OCI-LY7 (cell line): ENCODE measurements around the gene NUTM2B. TPM values are rescaled to one million over a fixed set of nuclear protein-coding genes. Genes with fewer than 3 reads are reported as not detected.
"Not testable (repeated sequence)": the region's sequence is repeated elsewhere in the genome, so short reads cannot be mapped to it uniquely, and the experiment has no call there.

ENCODE experiments used
- BruUV-seq: library from RNA; stranded (reverse); fragments of 400-500 nt; replicated peaks from 2 replicates; lab custom pipeline; 2021; lab: Mats Ljungman, UMichigan
- CTCF ChIA-PET: fragments of 300-600 bp; sonication (Branson Sonifier 250); formaldehyde crosslinking; loops from one replicate; lab custom pipeline; 2022; ENCODE audit warnings: antibody characterized with exemption; ENCODE audit not compliant: unreplicated experiment; lab: Charles Lee
- POLR2A ChIA-PET: fragments of 300-600 bp; sonication (Branson Sonifier 250); formaldehyde crosslinking; loops from one replicate; lab custom pipeline; 2022; ENCODE audit warnings: antibody characterized with exemption; lab: Charles Lee
- DNase-seq: peaks from one replicate; pipeline ENCODE4 v3.0.0-alpha.2; 2015; ENCODE audit warnings: low spot score
- H2AFZ ChIP-seq: fragments of 200-600 bp; sonication (generic), shearing (Covaris generic); 2 replicates; pipeline ENCODE4 v1.6.1; 2014; ENCODE audit warnings: mild to moderate bottlenecking, antibody characterized with exemption, low read length, moderate library complexity
- H3K27ac ChIP-seq: fragments of 200-600 bp; sonication (generic); 2 replicates; pipeline ENCODE4 v1.5.1; 2014; ENCODE audit warnings: mixed run types, low read depth, mild to moderate bottlenecking, moderate library complexity, low read length, inconsistent platforms; ENCODE audit not compliant: poor library complexity, severe bottlenecking
- H3K36me3 ChIP-seq: fragments of 200-600 bp; sonication (generic); 2 replicates; pipeline ENCODE4 v1.6.1; 2014; ENCODE audit warnings: mild to moderate bottlenecking, antibody characterized with exemption, low read length, moderate library complexity, mixed read lengths; ENCODE audit not compliant: insufficient read depth
- H3K4me1 ChIP-seq: fragments of 200-600 bp; sonication (generic); 2 replicates; pipeline ENCODE4 v1.5.1; 2014; ENCODE audit warnings: mild to moderate bottlenecking, low read length; ENCODE audit not compliant: insufficient read depth, poor library complexity, severe bottlenecking
- H3K4me2 ChIP-seq: fragments of 200-600 bp; sonication (generic); 2 replicates; pipeline ENCODE4 v1.6.1; 2014; ENCODE audit warnings: mild to moderate bottlenecking, low read length
- H3K4me3 ChIP-seq: fragments of 200-600 bp; sonication (generic); 2 replicates; pipeline ENCODE4 v1.5.1; 2014; ENCODE audit warnings: mild to moderate bottlenecking, low read depth, low read length; ENCODE audit not compliant: poor library complexity, severe bottlenecking
- H3K79me2 ChIP-seq: fragments of 200-600 bp; sonication (generic); 2 replicates; pipeline ENCODE4 v1.6.1; 2016; ENCODE audit warnings: low read depth, mild to moderate bottlenecking, low read length, moderate library complexity, mixed read lengths; ENCODE audit not compliant: insufficient read depth
- H3K9me2 ChIP-seq: fragments of 200-600 bp; sonication (generic); 2 replicates; pipeline ENCODE4 v1.6.1; 2016; ENCODE audit warnings: mild to moderate bottlenecking, low read length, mixed read lengths; ENCODE audit not compliant: insufficient read depth
- H3K9me3 ChIP-seq: fragments of 200-600 bp; sonication (generic); 2 replicates; pipeline ENCODE4 v1.6.1; 2014; ENCODE audit warnings: mild to moderate bottlenecking, mixed run types, low read length, mixed read lengths
- H4K20me1 ChIP-seq: fragments of 200-600 bp; sonication (generic); 2 replicates; pipeline ENCODE4 v1.6.1; 2014; ENCODE audit warnings: mild to moderate bottlenecking, antibody characterized with exemption, low read length, moderate library complexity, mixed read lengths; ENCODE audit not compliant: insufficient read depth
- intact Hi-C: fragments of 100-400 bp; cut with micrococcal nuclease; formaldehyde crosslinking; loops from one replicate; pipeline ENCODE4 v1.10.0; 2022; ENCODE audit not compliant: unreplicated experiment
- total RNA-seq, 2 experiments: library from RNA; depleted of rRNA in 1 of 2; stranded (reverse); fragments of >200 nt in 1 of 2; shearing (Covaris generic) in 1 of 2; gene quantifications; 2 replicates each; pipeline ENCODE4 v1.2.3, GENCODE V29; 2014 to 2022

The NUTM2B gene
- total RNA-seq, 2 experiments from 2014 or later = 0.06 to 0.91 TPM

DNA sequence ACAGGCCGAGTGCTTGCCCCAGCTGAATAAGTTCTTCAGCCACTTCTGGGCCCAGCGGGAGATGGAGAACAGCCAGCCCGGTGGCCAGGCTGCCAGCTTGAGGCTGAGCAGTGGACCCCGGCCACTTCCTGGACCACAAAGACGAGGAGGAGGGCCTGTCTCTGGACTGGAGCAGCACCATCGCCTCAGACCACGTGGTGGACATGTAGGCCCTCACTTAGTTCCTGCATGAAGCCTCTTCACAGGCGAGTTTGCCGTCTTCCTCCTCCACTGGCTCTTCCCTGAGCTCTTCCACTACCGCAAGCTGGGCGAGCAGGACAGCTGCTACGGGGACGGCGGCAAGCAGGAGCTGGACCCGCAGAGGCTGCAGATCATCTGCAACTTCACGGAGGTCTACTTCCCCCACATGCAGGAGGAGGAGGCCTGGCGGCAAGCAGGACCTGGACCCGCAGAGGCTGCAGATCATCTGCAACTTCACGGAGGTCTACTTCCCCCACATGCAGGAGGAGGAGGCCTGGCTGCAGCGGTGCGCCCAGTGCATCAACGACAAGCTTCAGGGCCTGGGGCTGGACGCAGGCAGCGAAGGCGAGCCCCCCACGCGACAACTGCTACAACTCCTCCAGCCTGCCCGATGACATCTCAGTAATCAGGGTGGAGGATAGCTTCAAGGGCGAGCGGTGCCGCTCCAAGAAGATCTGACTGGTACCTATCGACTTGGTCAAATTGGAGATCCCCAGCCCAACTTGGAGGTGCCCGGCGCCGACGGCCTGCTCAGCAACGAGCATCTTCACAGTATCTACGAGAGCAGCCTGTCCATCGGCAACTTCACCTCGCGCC lies 18.9 kb upstream of the NUTM2B start:
- H3K36me3 ChIP-seq, H4K20me1 ChIP-seq, intact Hi-C loops, DNase-seq, H3K9me2 ChIP-seq, H3K4me1 ChIP-seq, H2AFZ ChIP-seq, H3K4me3 ChIP-seq, CTCF ChIA-PET, H3K9me3 ChIP-seq, POLR2A ChIA-PET, BruUV-seq, H3K79me2 ChIP-seq, H3K4me2 ChIP-seq, H3K27ac ChIP-seq: not testable (repeated sequence)

DNA sequence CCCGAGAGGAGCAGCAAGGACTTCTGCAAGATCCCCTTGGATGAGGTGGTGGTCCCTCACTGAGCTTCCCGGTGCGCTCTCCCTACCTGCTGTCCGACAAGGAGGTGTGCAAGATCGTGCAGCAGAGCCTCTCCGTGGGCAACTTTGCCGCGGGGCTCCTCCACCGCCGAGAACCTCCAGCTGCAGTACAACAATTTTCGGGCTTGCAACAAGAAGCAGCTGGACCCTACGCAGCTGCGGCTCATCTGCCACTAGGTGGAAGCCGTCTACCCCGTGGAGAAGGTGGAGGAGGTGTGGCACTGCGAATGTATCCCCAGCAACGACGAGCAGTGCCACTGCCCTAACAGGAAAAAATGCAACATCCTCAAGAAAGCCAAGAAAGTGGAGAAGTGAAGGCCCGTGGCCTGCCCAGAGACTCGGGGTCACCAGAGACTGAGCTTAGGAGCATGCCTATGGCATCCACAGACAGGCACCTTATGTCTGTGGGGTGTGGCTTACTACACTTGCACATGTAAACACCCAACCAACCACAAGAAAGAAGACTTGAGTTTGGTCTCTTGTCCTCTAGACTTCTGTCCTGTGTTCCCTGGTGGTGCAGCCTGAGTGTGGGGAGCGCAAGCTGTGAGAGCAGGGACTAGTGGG lies 17.9 kb upstream of the NUTM2B start:
- H3K4me2 ChIP-seq, H3K4me3 ChIP-seq, H4K20me1 ChIP-seq, H3K4me1 ChIP-seq, POLR2A ChIA-PET, H3K36me3 ChIP-seq, CTCF ChIA-PET, intact Hi-C loops, H3K9me2 ChIP-seq, BruUV-seq, H2AFZ ChIP-seq, H3K79me2 ChIP-seq, H3K9me3 ChIP-seq, H3K27ac ChIP-seq: not testable (repeated sequence)
- peak; percentile 86 for DNase-seq

DNA sequence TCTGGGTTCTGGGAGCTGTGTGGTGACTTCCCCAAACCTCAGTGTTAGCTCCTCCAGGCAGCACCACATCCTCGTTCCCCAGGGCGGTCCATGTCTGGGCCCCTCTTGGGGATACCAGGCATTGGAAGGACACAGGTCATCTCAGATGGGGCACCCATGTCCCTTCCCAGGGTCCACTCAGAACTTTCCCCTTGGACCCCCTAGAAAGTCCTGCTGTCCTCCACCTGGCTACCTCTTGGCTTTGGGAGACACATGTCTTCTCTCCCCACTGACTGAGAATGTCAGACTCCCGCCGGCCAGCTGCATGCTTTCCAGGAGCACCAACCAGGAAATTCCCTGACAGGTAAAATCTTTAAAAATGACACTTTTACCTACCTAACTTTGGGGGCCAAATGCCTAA lies 16.4 kb upstream of the NUTM2B start:
- H3K36me3 ChIP-seq, H3K79me2 ChIP-seq, H3K4me2 ChIP-seq, POLR2A ChIA-PET, CTCF ChIA-PET, DNase-seq, H3K27ac ChIP-seq, H2AFZ ChIP-seq, H3K4me1 ChIP-seq, BruUV-seq, H3K9me2 ChIP-seq, intact Hi-C loops, H4K20me1 ChIP-seq, H3K9me3 ChIP-seq, H3K4me3 ChIP-seq: not testable (repeated sequence)

DNA sequence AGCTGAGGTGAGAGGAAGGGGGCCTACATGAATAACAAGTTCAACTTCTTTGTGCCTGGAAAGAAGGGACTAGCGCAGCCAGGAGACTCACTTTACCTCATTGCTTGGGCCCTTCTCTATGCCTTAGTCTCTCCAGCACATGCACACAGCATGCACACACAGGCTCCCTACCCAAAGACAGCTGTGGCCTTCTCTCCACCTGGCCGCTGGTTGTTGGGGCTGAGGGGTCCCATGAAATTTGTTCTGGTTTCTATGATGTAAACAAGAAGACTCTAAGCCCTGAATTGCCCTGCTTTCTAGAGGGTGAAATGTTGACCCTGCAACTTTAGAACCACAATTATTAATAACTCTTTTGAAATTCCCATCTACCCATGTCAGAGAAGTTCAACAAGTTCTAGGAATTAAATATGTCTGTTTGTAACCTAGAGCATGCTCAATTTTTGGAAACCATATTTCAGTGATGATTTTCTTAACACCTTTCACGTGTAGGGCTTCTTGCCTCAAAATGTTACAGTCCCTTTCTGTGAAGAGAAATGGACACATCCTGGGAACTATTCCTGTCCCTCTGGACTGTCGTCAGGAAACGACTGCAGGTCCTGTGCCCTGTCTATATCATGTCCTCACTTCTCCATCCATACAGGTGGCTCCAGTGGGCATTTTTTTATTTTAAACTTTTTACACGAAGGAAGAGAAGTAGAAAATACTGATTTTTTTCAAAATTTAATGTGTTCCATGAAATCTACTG lies 15.4 kb upstream of the NUTM2B start:
- H3K27ac ChIP-seq, H3K4me3 ChIP-seq, H3K36me3 ChIP-seq, H4K20me1 ChIP-seq, intact Hi-C loops, H3K4me2 ChIP-seq, POLR2A ChIA-PET, H3K4me1 ChIP-seq, H3K9me2 ChIP-seq, H3K9me3 ChIP-seq, H2AFZ ChIP-seq, BruUV-seq, DNase-seq, H3K79me2 ChIP-seq, CTCF ChIA-PET: not testable (repeated sequence)

DNA sequence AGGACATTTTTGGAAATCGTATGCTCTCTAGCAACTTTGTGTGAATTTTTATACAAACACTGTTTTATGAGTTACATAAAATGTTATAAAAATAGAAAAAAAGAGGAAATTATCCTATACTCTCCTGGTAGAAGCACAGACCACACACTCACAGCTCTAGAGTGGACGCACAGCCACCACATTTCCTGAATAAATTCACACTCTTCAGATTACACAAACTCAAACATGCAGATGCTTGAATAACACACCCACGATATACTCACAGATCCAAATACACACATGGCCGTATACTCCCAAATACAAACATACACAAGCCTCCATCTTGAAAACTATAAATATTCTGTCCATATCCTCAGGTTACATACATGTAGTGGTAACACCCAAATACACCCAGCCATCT lies 14.2 kb upstream of the NUTM2B start:
- POLR2A ChIA-PET, H3K9me3 ChIP-seq, H3K9me2 ChIP-seq, H3K79me2 ChIP-seq, H3K27ac ChIP-seq, DNase-seq, H3K4me2 ChIP-seq, intact Hi-C loops, H2AFZ ChIP-seq, H3K4me1 ChIP-seq, CTCF ChIA-PET, BruUV-seq, H3K4me3 ChIP-seq, H4K20me1 ChIP-seq, H3K36me3 ChIP-seq: not testable (repeated sequence)

DNA sequence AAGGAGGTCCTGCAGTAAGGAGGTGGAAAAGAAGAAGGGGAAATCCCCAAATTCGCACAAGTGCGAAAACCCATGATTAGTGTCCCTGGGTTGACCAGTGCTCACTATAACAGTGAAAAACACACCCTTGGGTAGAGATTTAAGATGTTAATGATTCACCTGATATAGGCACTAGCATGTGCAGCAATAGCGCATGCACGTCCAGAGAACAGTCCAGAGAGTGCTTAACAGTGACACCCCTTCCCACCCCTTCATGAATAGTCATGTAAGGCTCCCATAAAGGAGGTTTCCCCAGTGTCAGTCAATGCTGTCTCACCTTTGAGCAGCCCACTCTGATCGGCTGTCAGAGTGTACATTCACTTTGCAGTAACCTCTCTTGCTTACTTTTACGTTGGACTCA lies 6.4 kb upstream of the NUTM2B start:
- H3K79me2 ChIP-seq, H3K9me2 ChIP-seq, H3K36me3 ChIP-seq, H4K20me1 ChIP-seq, H3K27ac ChIP-seq, H3K4me3 ChIP-seq, BruUV-seq, H3K9me3 ChIP-seq, CTCF ChIA-PET, H3K4me1 ChIP-seq, H2AFZ ChIP-seq, H3K4me2 ChIP-seq, intact Hi-C loops, DNase-seq, POLR2A ChIA-PET: not testable (repeated sequence)
